ENCODE results near the gene TUBA1B.

GRCh38 chr12:49133590-49133989, 2.4 kb upstream of the TUBA1B start:
- TF ChIP-seq CTCF (conservative IDR thresholded peaks at IDR 0.05; ENCODE audit: low read depth, low read length) (no peak), EZH2 (IDR thresholded peaks at IDR 0.05; ENCODE audit: borderline replicate concordance, low read depth, low read length, poor library complexity, severe bottlenecking) (no peak)
